ENCODE data around the gene CHST10. TPM values are rescaled to one million over a fixed set of nuclear protein-coding genes. Genes with fewer than 3 reads are reported as not detected.
"Not testable (repeated sequence)": the region's sequence is repeated elsewhere in the genome, so short reads cannot be mapped to it uniquely, and the experiment has no call there.

Gene CHST10
- total and polyA plus RNA-seq, 11 donors = 5.8 to 14.1 (median 8.8) TPM

GRCh38 chr2:100376836-100377235 is 40.6 kb downstream of the CHST10 start:
- H3K27me3 ChIP-seq = no peaks in the 10 kb centered on the region
- no peak for DNase-seq
- intact Hi-C loops (cut with DNase I) = loop anchor here in 1 of 10 donors (5.0 kb wide), 1 partner anchor 560 kb away; no protein-coding TSS in a partner anchor

DNA sequence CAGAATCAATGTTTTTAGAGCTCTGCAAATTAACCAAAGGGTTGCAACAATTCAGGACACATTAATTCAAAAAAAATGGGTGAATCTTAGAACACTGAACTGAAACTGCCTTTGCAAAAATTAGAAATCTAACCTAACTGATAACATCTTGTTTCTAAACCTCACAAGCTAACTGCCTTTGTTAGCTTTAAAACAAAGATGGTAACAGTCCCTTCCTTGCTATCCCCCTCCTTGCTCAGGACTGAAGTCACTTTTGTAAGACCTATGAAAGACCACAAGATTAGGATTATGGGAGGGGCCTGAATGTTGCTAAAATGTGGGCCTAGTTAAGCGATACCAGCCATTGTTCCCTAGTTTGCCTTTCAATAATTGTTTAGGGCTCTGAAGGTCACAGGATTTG is 50.3 kb downstream of the CHST10 start:
- no peak for ATAC-seq
- H3K27ac ChIP-seq = no peak overlapping the region
- H3K4me1 ChIP-seq = peaks cover 0 to 5% (median 0%) of the 10 kb centered on the region in 12 donors
- no peak for DNase-seq
- TF ChIP-seq CTCF (IDR thresholded peaks at IDR 0.05) (no peak), POLR2A (IDR thresholded peaks at IDR 0.05) (no peak)
- peaks cover 0 to 42% (median 15%) of the 10 kb centered on the region in 12 donors for H3K9me3 ChIP-seq
- 79 to 83% (median 80%) methylated on average over 1 of the region's 1 CpG for WGBS, 4 donors
- no peaks in the 10 kb centered on the region for H3K27me3 ChIP-seq
- no peak overlapping the region for H3K4me3 ChIP-seq
- H3K36me3 ChIP-seq = no peaks in the 10 kb centered on the region
- intact Hi-C loops (cut with DNase I) = no loop called here

More at GRCh38 chr2:100376836-100377235, 40.6 kb downstream of the CHST10 start:
- 91 to 94% (median 93%) methylated on average over 5 to 7 of the region's 7 CpGs for WGBS, 4 donors
- no peak overlapping the region for H3K27ac ChIP-seq
- H3K4me3 ChIP-seq = no peak overlapping the region
- TF ChIP-seq POLR2A (IDR thresholded peaks at IDR 0.05) = no peak
- TF ChIP-seq CTCF (IDR thresholded peaks at IDR 0.05) = no peak
- peaks cover 0 to 13% (median 3%) of the 10 kb centered on the region in 12 donors for H3K9me3 ChIP-seq
- H3K4me1 ChIP-seq = no peaks in the 10 kb centered on the region
- ATAC-seq = no peak
- H3K36me3 ChIP-seq = no peaks in the 10 kb centered on the region

DNA sequence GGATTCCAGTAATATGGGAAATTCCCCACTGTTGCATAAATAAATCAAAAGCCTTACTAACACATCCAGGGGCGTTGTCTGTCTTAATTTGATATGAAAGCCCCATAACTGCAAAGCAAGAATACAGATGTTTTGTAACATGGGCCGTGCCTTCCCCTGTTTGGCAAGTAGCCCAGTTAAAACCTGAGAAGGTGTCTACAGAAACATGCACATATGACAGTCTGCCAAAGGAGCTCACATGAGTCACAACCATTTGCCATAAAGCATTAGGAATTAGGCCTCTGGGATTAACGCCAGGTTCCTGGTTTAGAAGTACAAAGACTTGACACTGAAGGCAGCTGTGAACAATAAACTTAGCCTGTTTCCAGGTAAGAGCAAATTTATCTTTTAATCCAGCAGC is 52.0 kb downstream of the CHST10 start:
- H3K27me3 ChIP-seq = no peaks in the 10 kb centered on the region
- H3K4me1 ChIP-seq = peaks cover 0 to 5% (median 0%) of the 10 kb centered on the region in 12 donors
- H3K36me3 ChIP-seq = no peaks in the 10 kb centered on the region
- peaks cover 0 to 42% (median 15%) of the 10 kb centered on the region in 12 donors for H3K9me3 ChIP-seq
- DNase-seq = peak in 1 of 5 donors; percentile 12
- no peak for TF ChIP-seq CTCF (IDR thresholded peaks at IDR 0.05)
- no peak for TF ChIP-seq POLR2A (IDR thresholded peaks at IDR 0.05)
- ATAC-seq = no peak
- WGBS, 4 donors = 23 to 43% (median 33%) methylated on average over 3 of the region's 3 CpGs
- H3K27ac ChIP-seq = no peak overlapping the region
- intact Hi-C loops (cut with DNase I) = no loop called here
- no peak overlapping the region for H3K4me3 ChIP-seq

GRCh38 chr2:100362269-100362668 is 55.2 kb downstream of the CHST10 start:
- H3K36me3 ChIP-seq; H3K27ac ChIP-seq; H3K4me1 ChIP-seq; H3K27me3 ChIP-seq; DNase-seq; ATAC-seq; H3K4me3 ChIP-seq; intact Hi-C loops (cut with DNase I): not testable (repeated sequence)
- WGBS, 4 donors = 88 to 94% (median 91%) methylated on average over 7 of the region's 7 CpGs
- H3K9me3 ChIP-seq = peaks cover 0 to 27% (median 13%) of the 10 kb centered on the region in 12 donors

DNA sequence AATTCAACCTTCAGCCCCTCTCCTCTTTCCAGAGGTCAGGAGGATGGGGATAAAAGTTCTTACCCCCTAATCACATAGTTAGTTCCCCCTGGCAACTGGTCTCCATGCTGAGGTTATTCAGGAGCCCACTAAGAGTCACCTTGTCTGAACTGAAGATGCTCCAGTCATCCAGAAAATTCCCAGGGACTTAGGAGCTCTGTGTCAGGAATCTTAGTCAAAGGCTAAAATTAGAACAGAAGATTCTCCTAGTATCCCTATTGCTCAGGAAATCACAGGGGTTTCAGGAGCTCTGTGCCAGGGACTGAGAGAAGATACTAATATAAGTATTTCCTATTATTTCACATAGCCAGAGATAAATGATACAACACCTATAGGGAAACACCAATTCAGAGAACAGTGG is 57.9 kb downstream of the CHST10 start:
- TF ChIP-seq CTCF (IDR thresholded peaks at IDR 0.05) = no peak
- TF ChIP-seq POLR2A (IDR thresholded peaks at IDR 0.05) = no peak
- H3K4me1 ChIP-seq = no peaks in the 10 kb centered on the region
- H3K36me3 ChIP-seq = no peaks in the 10 kb centered on the region
- ATAC-seq (no peak), DNase-seq (no peak)
- H3K27ac ChIP-seq = no peak overlapping the region
- no peak overlapping the region for H3K4me3 ChIP-seq
- intact Hi-C loops (cut with DNase I) = no loop called here
- no peaks in the 10 kb centered on the region for H3K27me3 ChIP-seq
- H3K9me3 ChIP-seq = peaks cover 0 to 27% (median 13%) of the 10 kb centered on the region in 12 donors

Measured in heart left ventricle (tissue), 16 donors.